GM06990 (cell line): ENCODE data around the gene DCTN2.

Source experiments
- DNase-seq: peaks from one replicate; pipeline ENCODE4 v3.0.0-alpha.2; 2011; ENCODE audit not compliant: insufficient read length; ENCODE audit errors: extremely low read depth
- H3K27me3 ChIP-seq: replicated peaks from 2 replicates; pipeline ENCODE4 v1.6.0; 2011; ENCODE audit warnings: low read length; ENCODE audit not compliant: control insufficient read depth, insufficient read depth
- H3K36me3 ChIP-seq: 2 replicates; pipeline ENCODE4 v1.5.1; 2011; ENCODE audit warnings: low read length; ENCODE audit not compliant: control insufficient read depth, insufficient read depth
- H3K4me3 ChIP-seq: replicated peaks from 2 replicates; pipeline ENCODE4 v1.5.1; 2011; ENCODE audit warnings: low read depth, mild to moderate bottlenecking, control low read depth, low read length
- CTCF ChIP-seq: IDR thresholded peaks from 2 replicates; pipeline ENCODE4 v1.5.1; 2011; ENCODE audit warnings: low read length, control low read depth, mild to moderate bottlenecking, inconsistent platforms; ENCODE audit not compliant: insufficient read depth, poor library complexity, severe bottlenecking

DCTN2 gene

GRCh38 chr12:57584050-57584449 lies 37.1 kb upstream of the DCTN2 start:
- Histone ChIP-seq H3K36me3 (no peaks in the 10 kb centered on the region), H3K27me3 (no peaks in the 10 kb centered on the region; the same call in 1 of the 2 replicates), H3K4me3 (no peak overlapping the region)
- DNase-seq = no peak
- no peak for TF ChIP-seq CTCF

- H3K36me3 ChIP-seq = no peaks in the 10 kb centered on the region
- TF ChIP-seq CTCF = peak; percentile 93
- no peaks in the 10 kb centered on the region; the same call in 1 of the 2 replicates for H3K27me3 ChIP-seq
- no peak overlapping the region for H3K4me3 ChIP-seq
- DNase-seq = peak; percentile 24
Observed at GRCh38 chr12:57583008-57583831, 36.2 kb upstream of the DCTN2 start.

- Histone ChIP-seq H3K27me3 (no peaks in the 10 kb centered on the region; the same call in 1 of the 2 replicates), H3K4me3 (no peak overlapping the region), H3K36me3 (no peaks in the 10 kb centered on the region)
- no peak for TF ChIP-seq CTCF
- DNase-seq = no peak
Observed at GRCh38 chr12:57582440-57582839, 35.4 kb upstream of the DCTN2 start.

- no peak for DNase-seq
- Histone ChIP-seq H3K27me3 (no peaks in the 10 kb centered on the region; the same call in 1 of the 2 replicates), H3K4me3 (no peak overlapping the region), H3K36me3 (no peaks in the 10 kb centered on the region)
- TF ChIP-seq CTCF = no peak
Observed at GRCh38 chr12:57581802-57582201, 34.8 kb upstream of the DCTN2 start.

GRCh38 chr12:57580466-57580795 lies 33.4 kb upstream of the DCTN2 start:
- no peaks in the 10 kb centered on the region; the same call in 1 of the 2 replicates for H3K27me3 ChIP-seq
- no peak overlapping the region for H3K4me3 ChIP-seq
- no peak for TF ChIP-seq CTCF
- H3K36me3 ChIP-seq = no peaks in the 10 kb centered on the region
- no peak for DNase-seq
